H9 (cell line): ENCODE data around the gene CKLF. TPM values are rescaled to one million over a fixed set of nuclear protein-coding genes. Genes with fewer than 3 reads are reported as not detected.

Experiments used
- DNase-seq: peaks from one replicate; pipeline ENCODE4 v3.0.0-alpha.2; 2017
- H2AFZ ChIP-seq: one replicate; pipeline ENCODE4 v1.6.1; 2013; ENCODE audit warnings: mild to moderate bottlenecking, low read length, control low read depth, moderate library complexity
- H2AK5ac ChIP-seq: 2 replicates; pipeline ENCODE4 v1.6.1; 2013; ENCODE audit warnings: low read length, control low read depth, mixed read lengths; ENCODE audit not compliant: insufficient read length
- H2BK120ac ChIP-seq: one replicate; pipeline ENCODE4 v1.6.1; 2013; ENCODE audit warnings: low read depth, mild to moderate bottlenecking, low read length, control low read depth, inconsistent platforms; ENCODE audit not compliant: poor library complexity, severe bottlenecking
- H2BK12ac ChIP-seq: 2 replicates; pipeline ENCODE4 v1.6.1; 2013; ENCODE audit warnings: low read length, control low read depth, mixed read lengths, low read depth; ENCODE audit not compliant: insufficient read length
- H2BK15ac ChIP-seq: 2 replicates; pipeline ENCODE4 v1.6.1; 2013; ENCODE audit warnings: low read depth, low read length, control low read depth
- H2BK20ac ChIP-seq: one replicate; pipeline ENCODE4 v1.6.1; 2013; ENCODE audit warnings: low read depth, mild to moderate bottlenecking, low read length, control low read depth, inconsistent platforms; ENCODE audit not compliant: poor library complexity, severe bottlenecking
- H2BK5ac ChIP-seq: 2 replicates; pipeline ENCODE4 v1.6.1; 2013; ENCODE audit warnings: low read length, control low read depth, mixed read lengths; ENCODE audit not compliant: insufficient read length
- H3K14ac ChIP-seq: 2 replicates; pipeline ENCODE4 v1.6.1; 2013; ENCODE audit warnings: low read length, control low read depth; ENCODE audit not compliant: insufficient read depth
- H3K18ac ChIP-seq: 2 replicates; pipeline ENCODE4 v1.6.1; 2013; ENCODE audit warnings: low read depth, mild to moderate bottlenecking, mixed read lengths, low read length, control low read depth; ENCODE audit not compliant: insufficient read length
- H3K23ac ChIP-seq: 2 replicates; pipeline ENCODE4 v1.6.1; 2013; ENCODE audit warnings: low read length, control low read depth, mixed read lengths, low read depth; ENCODE audit not compliant: insufficient read length
- H3K23me2 ChIP-seq: 2 replicates; pipeline ENCODE4 v1.6.1; 2013; ENCODE audit warnings: low read depth, mild to moderate bottlenecking, mixed read lengths, low read length, control low read depth; ENCODE audit not compliant: insufficient read length, poor library complexity, severe bottlenecking
- H3K27ac ChIP-seq: 2 replicates; pipeline ENCODE4 v1.5.1; 2013; ENCODE audit warnings: low read length, control low read depth, mixed read lengths, low read depth; ENCODE audit not compliant: insufficient read length
- H3K27me3 ChIP-seq: 2 replicates; pipeline ENCODE4 v1.6.1; 2013; ENCODE audit warnings: low read length, control low read depth, inconsistent platforms; ENCODE audit not compliant: insufficient read depth
- H3K4ac ChIP-seq: 2 replicates; pipeline ENCODE4 v1.6.1; 2013; ENCODE audit warnings: low read depth, mild to moderate bottlenecking, control low read depth, inconsistent platforms, low read length, moderate library complexity
- H3K4me1 ChIP-seq: 2 replicates; pipeline ENCODE4 v1.6.1; 2013; ENCODE audit warnings: low read length, control low read depth, inconsistent platforms; ENCODE audit not compliant: insufficient read depth
- H3K4me2 ChIP-seq: 2 replicates; pipeline ENCODE4 v1.6.1; 2013; ENCODE audit warnings: low read length, control low read depth, mixed read lengths; ENCODE audit not compliant: insufficient read length, insufficient read depth
- H3K56ac ChIP-seq: 2 replicates; pipeline ENCODE4 v1.6.1; 2013; ENCODE audit warnings: low read depth, mild to moderate bottlenecking, mixed read lengths, low read length, control low read depth; ENCODE audit not compliant: insufficient read length
- H3K79me1 ChIP-seq: 2 replicates; pipeline ENCODE4 v1.6.1; 2013; ENCODE audit warnings: low read depth, mild to moderate bottlenecking, moderate library complexity, low read length, control low read depth, inconsistent platforms; ENCODE audit not compliant: insufficient read depth, poor library complexity, severe bottlenecking
- H3K79me2 ChIP-seq: 2 replicates; pipeline ENCODE4 v1.6.1; 2013; ENCODE audit warnings: low read length, control low read depth, inconsistent platforms; ENCODE audit not compliant: insufficient read depth
- H3K9ac ChIP-seq: 2 replicates; pipeline ENCODE4 v1.6.1; 2013; ENCODE audit warnings: low read length, control low read depth, mixed read lengths; ENCODE audit not compliant: insufficient read length; ENCODE audit errors: extremely low read depth
- H3K9me3 ChIP-seq: one replicate; pipeline ENCODE4 v1.6.1; 2013; ENCODE audit warnings: low read depth, low read length, inconsistent platforms; ENCODE audit not compliant: control insufficient read depth
- H3T11ph ChIP-seq: one replicate; pipeline ENCODE4 v1.6.1; 2013; ENCODE audit warnings: mild to moderate bottlenecking, low read length, control low read depth, inconsistent platforms
- H4K20me1 ChIP-seq: one replicate; pipeline ENCODE4 v1.6.1; 2013; ENCODE audit not compliant: control insufficient read depth, insufficient read length, insufficient read depth
- H4K5ac ChIP-seq: 2 replicates; pipeline ENCODE4 v1.6.1; 2013; ENCODE audit warnings: low read depth, mild to moderate bottlenecking, mixed read lengths, low read length, control low read depth; ENCODE audit not compliant: insufficient read length
- H4K8ac ChIP-seq: replicated peaks from 2 replicates; pipeline ENCODE4 v1.6.1; 2013; ENCODE audit warnings: low read length, control low read depth, mixed read lengths, low read depth; ENCODE audit not compliant: insufficient read length
- H4K91ac ChIP-seq: 2 replicates; pipeline ENCODE4 v1.6.1; 2013; ENCODE audit warnings: low read depth, mild to moderate bottlenecking, moderate library complexity, mixed read lengths, low read length, control low read depth; ENCODE audit not compliant: insufficient read length
- H3K27ac Mint-ChIP-seq, 3 experiments: 2 replicates in 2 of 3; 3 replicates in 1 of 3; pipeline ENCODE4 v1.8.0; 2020 to 2021; ENCODE audit warnings: mixed read lengths in 3 of 3, mild to moderate bottlenecking in 1 of 3, moderate library complexity in 1 of 3
- H3K27me3 Mint-ChIP-seq: 2 replicates; pipeline ENCODE4 v1.8.0; 2021; ENCODE audit warnings: low read depth, mild to moderate bottlenecking, moderate library complexity, mixed read lengths
- H3K36me3 Mint-ChIP-seq, 3 experiments: 2 replicates in 2 of 3; 3 replicates in 1 of 3; pipeline ENCODE4 v1.8.0; 2020 to 2021; ENCODE audit warnings: low read depth in 3 of 3, mixed read lengths in 3 of 3; ENCODE audit not compliant: insufficient read depth in 1 of 3
- H3K4me1 Mint-ChIP-seq, 2 experiments: 2 replicates each; pipeline ENCODE4 v1.8.0; 2020; ENCODE audit warnings: mixed read lengths in 2 of 2
- H3K4me3 Mint-ChIP-seq, 2 experiments: 2 replicates in 1 of 2; 3 replicates in 1 of 2; pipeline ENCODE4 v1.8.0; 2020 to 2021; ENCODE audit warnings: mild to moderate bottlenecking in 2 of 2, mixed read lengths in 2 of 2, moderate library complexity in 1 of 2
- H3K9me3 Mint-ChIP-seq, 2 experiments: 2 replicates in 1 of 2; 3 replicates in 1 of 2; pipeline ENCODE4 v1.8.0; 2020; ENCODE audit warnings: mild to moderate bottlenecking in 2 of 2, mixed read lengths in 2 of 2, moderate library complexity in 1 of 2
- WGBS: extraction: QIAGEN DNeasy Blood & Tissue Kit; methylation state at CpG from one replicate; pipeline ENCODE4 v1.1.7; 2013; ENCODE audit warnings: missing lambda C conversion rate, low lambda C conversion rate, mixed read lengths; ENCODE audit not compliant: insufficient read length; ENCODE audit errors: extremely low coverage; 5-methylcytosine and 5-hydroxymethylcytosine counted together
- total RNA-seq: library from RNA; stranded (reverse); gene quantifications from 2 replicates; pipeline ENCODE4 v1.2.1, GENCODE V29; 2021
- TF ChIP-seq, protein P1 (sequence below): fragments of 200-600 bp; sonication (generic); conservative IDR thresholded peaks from 3 replicates; pipeline ENCODE4 v1.8.0; 2021; ENCODE audit warnings: antibody characterized with exemption, mild to moderate bottlenecking

The CKLF gene
- total RNA-seq, 1 experiment from 2014 or later: 23.1 TPM

- H3K4ac ChIP-seq: no peak overlapping the region
- peak overlapping the region; percentile 8 for H3K27ac ChIP-seq
- H3K18ac ChIP-seq: no peak overlapping the region
- no peak overlapping the region for H3K9ac ChIP-seq
- H4K8ac ChIP-seq: no peak overlapping the region
- no peak overlapping the region for H4K5ac ChIP-seq
- no peak overlapping the region for H3K23ac ChIP-seq
- no peaks in the 10 kb centered on the region for H3K79me1 ChIP-seq
- H3K56ac ChIP-seq: no peak overlapping the region
- H2AFZ ChIP-seq: no peak overlapping the region
- H3K9me3 ChIP-seq: no peaks in the 10 kb centered on the region
- H3K27ac Mint-ChIP-seq: peak overlapping the region in 1 of 3 experiments; percentile 41; a peak in 2 of 7 replicates
- H4K20me1 ChIP-seq: no peaks in the 10 kb centered on the region
- peaks cover 8% of the 10 kb centered on the region; the same call in 1 of the 2 replicates for H3K4me1 ChIP-seq
- no peak overlapping the region for H3K14ac ChIP-seq
- no peak overlapping the region for H2AK5ac ChIP-seq
- H3K9me3 Mint-ChIP-seq: no peaks in the 10 kb centered on the region
- no CpG with 5 or more reads among the region's 3 CpGs for WGBS
- no peak overlapping the region for H2BK5ac ChIP-seq
- no peaks in the 10 kb centered on the region for H3K23me2 ChIP-seq
- peaks cover 0 to 2% (median 0%) of the 10 kb centered on the region in 3 experiments; a peak in 3 of 7 replicates for H3K36me3 Mint-ChIP-seq
- no peaks in the 10 kb centered on the region for H3K27me3 ChIP-seq
- no peaks in the 10 kb centered on the region for H3K27me3 Mint-ChIP-seq
- H2BK12ac ChIP-seq: no peak overlapping the region
- H3T11ph ChIP-seq: no peak overlapping the region
- TF ChIP-seq, protein P1, sequence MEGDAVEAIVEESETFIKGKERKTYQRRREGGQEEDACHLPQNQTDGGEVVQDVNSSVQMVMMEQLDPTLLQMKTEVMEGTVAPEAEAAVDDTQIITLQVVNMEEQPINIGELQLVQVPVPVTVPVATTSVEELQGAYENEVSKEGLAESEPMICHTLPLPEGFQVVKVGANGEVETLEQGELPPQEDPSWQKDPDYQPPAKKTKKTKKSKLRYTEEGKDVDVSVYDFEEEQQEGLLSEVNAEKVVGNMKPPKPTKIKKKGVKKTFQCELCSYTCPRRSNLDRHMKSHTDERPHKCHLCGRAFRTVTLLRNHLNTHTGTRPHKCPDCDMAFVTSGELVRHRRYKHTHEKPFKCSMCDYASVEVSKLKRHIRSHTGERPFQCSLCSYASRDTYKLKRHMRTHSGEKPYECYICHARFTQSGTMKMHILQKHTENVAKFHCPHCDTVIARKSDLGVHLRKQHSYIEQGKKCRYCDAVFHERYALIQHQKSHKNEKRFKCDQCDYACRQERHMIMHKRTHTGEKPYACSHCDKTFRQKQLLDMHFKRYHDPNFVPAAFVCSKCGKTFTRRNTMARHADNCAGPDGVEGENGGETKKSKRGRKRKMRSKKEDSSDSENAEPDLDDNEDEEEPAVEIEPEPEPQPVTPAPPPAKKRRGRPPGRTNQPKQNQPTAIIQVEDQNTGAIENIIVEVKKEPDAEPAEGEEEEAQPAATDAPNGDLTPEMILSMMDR: no peak
- no peak overlapping the region for H2BK20ac ChIP-seq
- DNase-seq: no peak
- no peaks in the 10 kb centered on the region for H3K79me2 ChIP-seq
- no peak overlapping the region for H2BK15ac ChIP-seq
- no peak overlapping the region for H3K4me3 Mint-ChIP-seq
- no peak overlapping the region for H2BK120ac ChIP-seq
- no peak overlapping the region for H3K4me2 ChIP-seq
- H4K91ac ChIP-seq: no peak overlapping the region
- H3K4me1 Mint-ChIP-seq: peaks cover 13 to 14% of the 10 kb centered on the region in 2 experiments
These were observed 10.0 kb upstream of the CKLF start for GRCh38 chr16:66542396-66542795.
